GM19239 (cell line): Measurements from ENCODE around the gene TPPP2.

ENCODE experiments used
- DNase-seq: peaks from one replicate; pipeline ENCODE4 v3.0.0; 2011; ENCODE audit warnings: low spot score; ENCODE audit not compliant: insufficient read length
- FAIRE-seq: peaks from 2 replicates; lab custom pipeline; 2011; peaks lifted over from hg19 to GRCh38; lab: Jason Lieb, UNC

The TPPP2 gene

GRCh38 chr14:21055432-21056117 is 25.6 kb downstream of the TPPP2 start:
- DNase-seq (no peak), FAIRE-seq (no peak)

- FAIRE-seq (no peak), DNase-seq (no peak)
Measured at GRCh38 chr14:21056520-21057163, 26.6 kb downstream of the TPPP2 start.

DNA sequence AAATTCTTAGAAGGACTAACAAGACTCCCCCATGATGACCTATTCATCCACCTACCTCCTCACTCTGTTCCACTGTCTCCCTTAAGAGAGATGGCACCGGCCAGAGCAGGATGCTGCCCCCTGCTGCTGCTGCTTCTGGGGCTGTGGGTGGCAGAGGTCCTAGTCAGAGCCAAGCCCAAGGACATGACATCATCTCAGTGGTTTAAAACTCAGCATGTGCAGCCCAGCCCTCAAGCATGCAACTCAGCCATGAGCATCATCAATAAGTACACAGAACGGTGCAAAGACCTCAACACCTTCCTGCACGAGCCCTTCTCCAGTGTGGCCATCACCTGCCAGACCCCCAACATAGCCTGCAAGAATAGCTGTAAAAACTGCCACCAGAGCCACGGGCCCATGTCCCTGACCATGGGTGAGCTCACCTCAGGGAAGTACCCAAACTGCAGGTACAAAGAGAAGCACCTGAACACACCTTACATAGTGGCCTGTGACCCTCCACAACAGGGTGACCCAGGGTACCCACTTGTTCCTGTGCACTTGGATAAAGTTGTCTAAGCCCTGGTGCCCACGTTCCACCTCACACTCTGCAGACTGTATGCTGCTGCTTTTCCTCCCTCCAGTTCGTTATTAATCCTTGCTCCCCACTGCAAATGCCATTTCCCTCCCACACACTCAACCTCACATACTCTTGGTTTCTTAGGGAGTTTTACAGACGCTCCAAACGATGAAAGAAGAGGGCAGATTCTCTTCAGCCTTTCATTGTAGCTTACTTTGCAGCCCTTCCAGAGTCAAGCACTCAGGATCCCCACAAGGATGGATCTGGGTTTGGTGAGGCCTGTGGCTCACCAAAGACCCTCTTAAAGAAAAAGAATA is 28.0 kb downstream of the TPPP2 start, which contains the start of gene RNASE8:
Gene RNASE8, plus strand, starts transcription at position 20 of the 873 bp plus-strand sequence. Its CDS starts 71 bp downstream, at position 91.
- no peak for DNase-seq

DNA sequence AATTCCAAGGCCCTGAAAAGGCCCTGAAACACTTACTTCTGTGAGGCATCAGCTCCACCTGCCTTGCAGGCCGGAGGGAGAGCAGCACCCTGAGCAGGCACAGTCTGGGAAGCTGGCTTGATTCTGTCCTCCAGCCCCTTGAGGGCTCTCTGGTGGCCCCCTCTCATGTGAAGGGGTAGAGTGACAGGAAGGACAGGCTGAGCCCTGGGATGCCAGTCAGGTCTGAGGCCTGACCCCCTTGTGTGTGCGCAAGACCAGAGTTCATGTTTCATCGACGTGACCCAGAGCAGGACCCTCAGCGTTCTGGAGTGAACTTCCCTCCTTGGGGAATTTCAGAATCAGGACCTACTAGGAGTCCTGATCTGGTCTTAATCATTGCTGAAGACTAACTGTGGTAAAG is 28.9 kb downstream of the TPPP2 start:
- FAIRE-seq (no peak), DNase-seq (no peak)

More for the DNA sequence above, 28.0 kb downstream of the TPPP2 start, which contains the start of gene RNASE8:
- no peak for FAIRE-seq

DNA sequence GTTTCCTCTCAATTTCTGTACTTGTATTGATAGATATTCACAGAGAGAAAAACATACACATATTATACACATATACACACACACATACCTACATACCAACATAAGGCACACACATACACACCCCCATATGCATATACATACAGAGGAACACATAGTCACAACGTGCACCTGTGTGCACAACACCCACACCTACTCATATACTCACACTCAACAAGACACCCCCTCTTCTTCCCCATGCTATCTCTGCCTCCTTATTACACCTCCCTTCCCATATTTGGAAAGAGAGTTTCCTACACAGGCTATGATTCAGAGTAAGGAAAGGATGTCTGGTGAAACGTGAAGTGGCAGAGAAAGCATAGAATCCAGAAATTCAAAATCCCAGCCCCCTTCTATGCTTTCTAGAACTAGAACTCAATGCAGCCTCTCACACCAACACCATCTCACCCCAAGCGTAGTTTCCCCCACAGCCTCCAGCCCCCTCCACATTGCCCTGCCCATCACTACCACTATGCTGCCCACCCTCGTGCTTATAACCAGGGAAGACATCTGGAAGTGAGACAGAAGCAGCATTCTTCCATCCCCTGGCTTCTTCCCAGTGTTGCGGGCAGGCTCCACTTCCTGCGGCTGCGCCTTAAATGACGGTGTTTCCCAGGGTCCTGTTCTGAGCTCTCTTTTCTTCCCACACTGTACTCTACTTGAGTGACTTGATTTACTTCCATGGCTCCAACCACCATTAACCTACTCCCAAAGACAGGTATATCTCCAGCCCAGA is 30.0 kb downstream of the TPPP2 start:
- DNase-seq (no peak), FAIRE-seq (no peak)

GRCh38 chr14:21060614-21061346 is 30.8 kb downstream of the TPPP2 start:
- FAIRE-seq (no peak), DNase-seq (no peak)

DNA sequence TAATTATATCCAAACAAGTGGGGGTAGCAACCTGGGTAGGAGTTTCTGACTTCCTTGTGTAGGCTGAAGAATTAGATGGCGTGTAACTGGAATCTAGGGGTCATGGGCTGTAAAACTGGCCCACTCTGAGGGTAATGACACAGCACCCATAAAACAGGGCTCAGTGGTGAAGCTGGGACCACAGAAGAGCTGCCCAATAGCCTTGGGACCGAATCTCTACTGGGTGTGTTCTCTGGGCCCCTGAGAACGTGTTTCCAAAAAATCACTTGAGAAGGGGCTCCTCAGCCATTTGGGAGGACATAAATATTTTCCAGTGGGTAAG is 31.3 kb downstream of the TPPP2 start:
- DNase-seq (no peak), FAIRE-seq (no peak)

DNA sequence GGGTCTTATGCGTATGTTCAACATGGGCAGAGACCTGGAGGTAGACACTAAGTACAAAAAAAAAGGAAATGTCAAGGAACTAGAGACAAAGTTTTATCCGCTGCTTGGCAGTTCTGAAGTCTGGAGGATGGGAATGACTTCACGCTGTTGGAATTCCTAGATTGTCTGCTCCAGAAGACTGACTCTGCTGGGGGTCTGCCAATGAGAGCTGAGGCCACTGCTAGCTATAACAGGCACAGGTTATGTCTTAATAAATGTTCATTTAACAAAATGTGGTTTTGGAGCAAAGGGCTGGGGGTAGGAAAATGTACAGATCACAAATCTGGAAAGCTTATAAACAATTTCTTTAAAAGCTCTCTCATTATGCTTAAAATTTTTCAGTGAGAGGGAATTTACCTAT is 33.5 kb downstream of the TPPP2 start:
- FAIRE-seq (no peak), DNase-seq (no peak)

DNA sequence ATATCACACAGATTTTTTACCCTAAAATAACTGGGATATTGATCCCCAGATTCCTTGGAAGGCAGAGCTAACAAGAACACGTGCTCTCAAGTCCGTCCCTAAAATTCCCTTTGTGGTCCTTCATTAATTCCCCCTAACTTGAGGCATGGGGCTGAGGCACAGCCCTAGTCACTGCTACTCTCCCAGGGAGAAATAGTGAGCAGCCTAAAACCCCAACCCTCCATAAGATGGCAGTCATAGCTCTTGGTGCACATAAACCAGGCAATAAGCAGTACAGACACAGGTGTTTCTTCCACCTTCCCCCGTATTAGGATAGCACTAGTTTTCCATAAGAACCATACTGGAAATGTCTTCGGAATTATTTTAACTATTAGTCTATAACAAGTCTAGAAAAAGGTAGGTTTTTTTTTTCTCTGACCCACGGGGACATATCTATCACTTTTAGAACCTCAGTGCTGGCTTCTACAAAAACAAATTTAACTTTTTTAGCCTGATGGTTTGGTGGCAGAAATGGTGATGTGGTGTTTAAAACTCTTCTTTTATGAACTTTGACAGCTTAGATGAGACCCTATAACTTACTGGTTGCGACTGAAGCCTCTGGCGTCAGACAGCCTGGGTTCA is 37.0 kb downstream of the TPPP2 start:
- FAIRE-seq, result no peak
- DNase-seq, result no peak

GRCh38 chr14:21068521-21069387 is 38.7 kb downstream of the TPPP2 start:
- DNase-seq, result no peak
- no peak for FAIRE-seq

- DNase-seq, result no peak
- FAIRE-seq, result no peak
Measured at GRCh38 chr14:21069388-21070082, 39.5 kb downstream of the TPPP2 start.

- DNase-seq (no peak), FAIRE-seq (no peak)
Measured at GRCh38 chr14:21070083-21070609, 40.1 kb downstream of the TPPP2 start, which contains the start of gene ARHGEF40. Gene ARHGEF40, plus strand, starts transcription at chr14:21070304. Its CDS starts 93 bp downstream, at chr14:21070397.

- DNase-seq, result no peak
- FAIRE-seq, result peak; percentile 26
Measured at GRCh38 chr14:21070610-21071224, 40.7 kb downstream of the TPPP2 start.

DNA sequence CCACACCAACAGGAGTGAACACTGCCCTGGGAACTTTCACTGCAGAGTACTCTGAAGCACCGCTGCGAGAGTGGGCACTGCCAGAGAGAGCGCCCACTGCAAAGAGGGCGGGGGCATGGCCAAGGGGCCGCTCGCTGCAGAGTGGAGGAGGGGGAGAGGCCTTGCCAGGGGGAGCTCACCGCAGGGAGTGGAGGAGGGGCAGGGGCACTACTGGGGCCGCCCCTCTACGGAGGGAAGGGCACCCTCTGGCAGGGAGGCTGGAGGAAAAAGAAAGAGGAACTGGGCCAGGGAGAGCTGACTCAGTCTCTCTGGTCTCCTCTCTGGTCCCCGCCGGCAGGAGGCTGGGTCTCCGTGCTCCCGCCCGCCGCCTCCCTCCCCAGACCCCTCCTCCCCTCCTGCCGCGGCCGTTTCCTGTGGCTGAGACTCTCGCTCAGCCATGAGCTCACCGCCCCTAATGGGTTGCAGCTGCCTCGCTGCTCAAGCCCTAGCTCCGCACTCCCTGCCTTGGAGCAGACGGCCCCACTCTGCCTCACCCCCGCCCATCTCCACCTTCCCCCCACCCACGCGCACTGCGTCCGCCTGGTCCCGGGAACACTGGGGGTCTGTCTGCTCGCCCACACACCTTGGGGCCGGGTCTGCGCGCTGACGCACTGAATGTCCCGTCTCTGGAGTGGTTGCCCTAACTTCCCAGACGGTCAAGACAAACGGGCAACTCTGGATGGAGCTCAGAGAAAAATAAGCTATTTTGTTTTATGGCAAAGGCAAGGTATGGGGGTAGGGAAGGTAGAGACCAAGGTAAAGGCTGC is 41.4 kb downstream of the TPPP2 start:
- DNase-seq (peak; percentile 89), FAIRE-seq (peak; percentile 78)

DNA sequence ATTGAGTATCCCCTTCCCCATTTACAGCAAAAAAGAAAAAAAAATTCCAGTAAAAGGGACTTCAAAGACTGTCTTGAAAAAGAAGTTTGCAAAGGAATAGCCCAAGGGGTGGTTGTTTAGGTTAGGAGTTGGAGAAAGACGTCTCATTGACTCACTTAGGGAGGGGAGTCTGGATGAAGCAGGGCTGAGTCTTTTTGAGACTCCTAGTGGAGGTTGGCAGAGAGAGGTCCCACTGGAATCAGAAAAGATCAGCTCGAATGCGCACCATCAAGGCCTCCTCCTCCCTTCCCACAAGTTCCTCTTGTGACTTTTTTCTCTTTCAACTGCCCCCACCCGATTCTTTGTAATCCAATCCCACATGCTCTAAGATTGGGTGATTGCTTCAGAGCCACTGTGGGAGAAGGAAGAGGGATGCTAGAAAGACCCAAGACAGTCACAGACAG is 42.0 kb downstream of the TPPP2 start:
- DNase-seq, result no peak
- FAIRE-seq, result peak; percentile 40

DNA sequence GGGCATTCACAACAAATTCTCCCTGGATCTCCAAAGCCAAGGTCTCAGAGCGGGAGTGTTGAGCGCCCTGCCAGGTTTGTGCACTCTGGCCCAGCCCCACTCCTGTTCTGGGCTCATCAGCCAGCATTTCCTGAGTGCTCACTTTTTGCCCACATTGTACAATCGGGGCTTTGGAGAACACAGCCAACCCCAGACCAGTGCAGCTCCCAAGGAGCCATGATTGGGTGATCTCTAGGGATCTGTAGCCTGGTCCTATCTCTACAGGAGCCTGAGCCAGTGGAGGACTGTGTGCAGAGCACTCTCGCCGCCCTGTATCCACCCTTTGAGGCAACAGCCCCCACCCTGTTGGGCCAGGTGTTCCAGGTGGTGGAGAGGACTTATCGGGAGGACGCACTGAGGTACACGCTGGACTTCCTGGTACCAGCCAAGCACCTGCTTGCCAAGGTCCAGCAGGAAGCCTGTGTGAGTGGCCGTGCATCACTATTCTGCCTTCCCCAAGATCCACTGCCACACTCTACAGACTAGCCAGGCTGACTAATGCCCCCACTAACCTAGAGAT is 42.8 kb downstream of the TPPP2 start:
- no peak for FAIRE-seq

More for the DNA sequence above, 42.8 kb downstream of the TPPP2 start:
- DNase-seq, result no peak
